ENCODE results near the gene GLOD5. TPM values are rescaled to one million over a fixed set of nuclear protein-coding genes. Genes with fewer than 3 reads are reported as not detected.

Gene GLOD5
- total RNA-seq, 1 donor from 2014 or later = not detected

GRCh38 chrX:48772602-48773001 is 11.1 kb downstream of the GLOD5 start:
- intact Hi-C loops (cut with micrococcal nuclease) = no loop called here
- no peaks in the 10 kb centered on the region for H3K36me3 Mint-ChIP-seq (ENCODE audit: low read depth)
- H3K9me3 Mint-ChIP-seq = no peaks in the 10 kb centered on the region
- H3K4me3 Mint-ChIP-seq = no peak overlapping the region
- no peaks in the 10 kb centered on the region for H3K4me1 Mint-ChIP-seq (ENCODE audit: low read depth)
- H3K27ac Mint-ChIP-seq = no peak overlapping the region
- DNase-seq (ENCODE audit: low spot score) = no peak
- peaks cover 3% of the 10 kb centered on the region for H3K27me3 Mint-ChIP-seq (ENCODE audit: insufficient read depth)

GRCh38 chrX:48776818-48777439 is 15.4 kb downstream of the GLOD5 start:
- Mint-ChIP-seq H3K27ac (no peak overlapping the region), H3K4me3 (no peak overlapping the region), H3K4me1 (ENCODE audit: low read depth) (no peaks in the 10 kb centered on the region), H3K36me3 (ENCODE audit: low read depth) (no peaks in the 10 kb centered on the region), H3K9me3 (no peaks in the 10 kb centered on the region), H3K27me3 (ENCODE audit: insufficient read depth) (peaks cover 11% of the 10 kb centered on the region)
- DNase-seq (ENCODE audit: low spot score) = no peak
- intact Hi-C loops (cut with micrococcal nuclease) = no loop called here

- H3K27ac Mint-ChIP-seq = no peak overlapping the region
- DNase-seq (ENCODE audit: low spot score) = no peak
- no peaks in the 10 kb centered on the region for H3K9me3 Mint-ChIP-seq
- intact Hi-C loops (cut with micrococcal nuclease) = no loop called here
- no peaks in the 10 kb centered on the region for H3K36me3 Mint-ChIP-seq (ENCODE audit: low read depth)
- H3K4me3 Mint-ChIP-seq = no peak overlapping the region
- no peaks in the 10 kb centered on the region for H3K4me1 Mint-ChIP-seq (ENCODE audit: low read depth)
- peaks cover 8% of the 10 kb centered on the region for H3K27me3 Mint-ChIP-seq (ENCODE audit: insufficient read depth)
These were observed 17.9 kb downstream of the GLOD5 start for GRCh38 chrX:48779399-48779798.

GRCh38 chrX:48781705-48782104 is 20.2 kb downstream of the GLOD5 start:
- no peak overlapping the region for H3K27ac Mint-ChIP-seq
- no peaks in the 10 kb centered on the region for H3K36me3 Mint-ChIP-seq (ENCODE audit: low read depth)
- H3K4me1 Mint-ChIP-seq (ENCODE audit: low read depth) = no peaks in the 10 kb centered on the region
- DNase-seq (ENCODE audit: low spot score) = no peak
- intact Hi-C loops (cut with micrococcal nuclease) = no loop called here
- no peak overlapping the region for H3K4me3 Mint-ChIP-seq
- peaks cover 8% of the 10 kb centered on the region for H3K27me3 Mint-ChIP-seq (ENCODE audit: insufficient read depth)
- H3K9me3 Mint-ChIP-seq = no peaks in the 10 kb centered on the region

GRCh38 chrX:48782216-48782615 is 20.7 kb downstream of the GLOD5 start:
- H3K27ac Mint-ChIP-seq = no peak overlapping the region
- H3K36me3 Mint-ChIP-seq (ENCODE audit: low read depth) = no peaks in the 10 kb centered on the region
- intact Hi-C loops (cut with micrococcal nuclease) = no loop called here
- H3K9me3 Mint-ChIP-seq = no peaks in the 10 kb centered on the region
- H3K4me1 Mint-ChIP-seq (ENCODE audit: low read depth) = no peaks in the 10 kb centered on the region
- DNase-seq (ENCODE audit: low spot score) = no peak
- H3K27me3 Mint-ChIP-seq (ENCODE audit: insufficient read depth) = peaks cover 13% of the 10 kb centered on the region
- H3K4me3 Mint-ChIP-seq = no peak overlapping the region

GRCh38 chrX:48782795-48783194 is 21.2 kb downstream of the GLOD5 start:
- no peak overlapping the region for H3K4me3 Mint-ChIP-seq
- H3K4me1 Mint-ChIP-seq (ENCODE audit: low read depth) = no peaks in the 10 kb centered on the region
- intact Hi-C loops (cut with micrococcal nuclease) = no loop called here
- DNase-seq (ENCODE audit: low spot score) = no peak
- no peak overlapping the region for H3K27ac Mint-ChIP-seq
- H3K27me3 Mint-ChIP-seq (ENCODE audit: insufficient read depth) = peaks cover 14% of the 10 kb centered on the region
- no peaks in the 10 kb centered on the region for H3K9me3 Mint-ChIP-seq
- no peaks in the 10 kb centered on the region for H3K36me3 Mint-ChIP-seq (ENCODE audit: low read depth)

GRCh38 chrX:48784726-48785125 is 23.2 kb downstream of the GLOD5 start:
- Mint-ChIP-seq H3K4me3 (no peak overlapping the region), H3K27ac (no peak overlapping the region), H3K27me3 (ENCODE audit: insufficient read depth) (peaks cover 10% of the 10 kb centered on the region), H3K9me3 (no peaks in the 10 kb centered on the region), H3K36me3 (ENCODE audit: low read depth) (no peaks in the 10 kb centered on the region), H3K4me1 (ENCODE audit: low read depth) (no peaks in the 10 kb centered on the region)
- intact Hi-C loops (cut with micrococcal nuclease) = no loop called here
- DNase-seq (ENCODE audit: low spot score) = no peak

GRCh38 chrX:48785186-48785539 is 23.6 kb downstream of the GLOD5 start:
- no peaks in the 10 kb centered on the region for H3K4me1 Mint-ChIP-seq (ENCODE audit: low read depth)
- H3K36me3 Mint-ChIP-seq (ENCODE audit: low read depth) = no peaks in the 10 kb centered on the region
- no peak for DNase-seq (ENCODE audit: low spot score)
- no peak overlapping the region for H3K4me3 Mint-ChIP-seq
- intact Hi-C loops (cut with micrococcal nuclease) = no loop called here
- peaks cover 7% of the 10 kb centered on the region for H3K27me3 Mint-ChIP-seq (ENCODE audit: insufficient read depth)
- no peak overlapping the region for H3K27ac Mint-ChIP-seq
- no peaks in the 10 kb centered on the region for H3K9me3 Mint-ChIP-seq

GRCh38 chrX:48785540-48786214 is 24.1 kb downstream of the GLOD5 start:
- peaks cover 10% of the 10 kb centered on the region for H3K27me3 Mint-ChIP-seq (ENCODE audit: insufficient read depth)
- no peak overlapping the region for H3K4me3 Mint-ChIP-seq
- no peaks in the 10 kb centered on the region for H3K4me1 Mint-ChIP-seq (ENCODE audit: low read depth)
- DNase-seq (ENCODE audit: low spot score) = no peak
- H3K36me3 Mint-ChIP-seq (ENCODE audit: low read depth) = no peaks in the 10 kb centered on the region
- intact Hi-C loops (cut with micrococcal nuclease) = no loop called here
- no peak overlapping the region for H3K27ac Mint-ChIP-seq
- H3K9me3 Mint-ChIP-seq = no peaks in the 10 kb centered on the region

GRCh38 chrX:48786341-48786800 is 24.8 kb downstream of the GLOD5 start, which contains the start of gene GATA1:
Gene GATA1 (plus strand): TSS chrX:48786590. CDS start chrX:48791110, 4,520 bp downstream.
- H3K27ac Mint-ChIP-seq = no peak within 1 kb of the TSS

GRCh38 chrX:48786825-48787504 is 25.4 kb downstream of the GLOD5 start:
- peaks cover 10% of the 10 kb centered on the region for H3K27me3 Mint-ChIP-seq (ENCODE audit: insufficient read depth)
- DNase-seq (ENCODE audit: low spot score) = no peak
- no peak overlapping the region for H3K4me3 Mint-ChIP-seq
- H3K27ac Mint-ChIP-seq = no peak overlapping the region
- intact Hi-C loops (cut with micrococcal nuclease) = no loop called here
- H3K9me3 Mint-ChIP-seq = no peaks in the 10 kb centered on the region
- H3K4me1 Mint-ChIP-seq (ENCODE audit: low read depth) = no peaks in the 10 kb centered on the region
- H3K36me3 Mint-ChIP-seq (ENCODE audit: low read depth) = no peaks in the 10 kb centered on the region

More at GRCh38 chrX:48786341-48786800, 24.8 kb downstream of the GLOD5 start, which contains the start of gene GATA1:
- DNase-seq (ENCODE audit: low spot score) = no peak
- H3K36me3 Mint-ChIP-seq (ENCODE audit: low read depth) = no peaks in the 10 kb centered on the region
- no peaks in the 10 kb centered on the region for H3K4me1 Mint-ChIP-seq (ENCODE audit: low read depth)
- peaks cover 10% of the 10 kb centered on the region for H3K27me3 Mint-ChIP-seq (ENCODE audit: insufficient read depth)
- no peaks in the 10 kb centered on the region for H3K9me3 Mint-ChIP-seq
- intact Hi-C loops (cut with micrococcal nuclease) = no loop called here
- no peak within 1 kb of the TSS for H3K4me3 Mint-ChIP-seq

GRCh38 chrX:48787505-48788443 is 26.2 kb downstream of the GLOD5 start:
- H3K27me3 Mint-ChIP-seq (ENCODE audit: insufficient read depth) = peaks cover 10% of the 10 kb centered on the region
- no peak overlapping the region for H3K4me3 Mint-ChIP-seq
- intact Hi-C loops (cut with micrococcal nuclease) = no loop called here
- H3K4me1 Mint-ChIP-seq (ENCODE audit: low read depth) = no peaks in the 10 kb centered on the region
- no peak overlapping the region for H3K27ac Mint-ChIP-seq
- H3K9me3 Mint-ChIP-seq = no peaks in the 10 kb centered on the region
- DNase-seq (ENCODE audit: low spot score) = no peak
- H3K36me3 Mint-ChIP-seq (ENCODE audit: low read depth) = no peaks in the 10 kb centered on the region
